ENCODE data around the gene VILL. TPM values are rescaled to one million over a fixed set of nuclear protein-coding genes. Genes with fewer than 3 reads are reported as not detected.

VILL gene
- total RNA-seq = 8.0 and 8.3 TPM in 2 replicates

GRCh38 chr3:37990527-37990926 lies at the start of gene VILL:
Gene VILL (plus strand): TSS chr3:37990786. CDS start chr3:37993673, 2,887 bp downstream.

DNA sequence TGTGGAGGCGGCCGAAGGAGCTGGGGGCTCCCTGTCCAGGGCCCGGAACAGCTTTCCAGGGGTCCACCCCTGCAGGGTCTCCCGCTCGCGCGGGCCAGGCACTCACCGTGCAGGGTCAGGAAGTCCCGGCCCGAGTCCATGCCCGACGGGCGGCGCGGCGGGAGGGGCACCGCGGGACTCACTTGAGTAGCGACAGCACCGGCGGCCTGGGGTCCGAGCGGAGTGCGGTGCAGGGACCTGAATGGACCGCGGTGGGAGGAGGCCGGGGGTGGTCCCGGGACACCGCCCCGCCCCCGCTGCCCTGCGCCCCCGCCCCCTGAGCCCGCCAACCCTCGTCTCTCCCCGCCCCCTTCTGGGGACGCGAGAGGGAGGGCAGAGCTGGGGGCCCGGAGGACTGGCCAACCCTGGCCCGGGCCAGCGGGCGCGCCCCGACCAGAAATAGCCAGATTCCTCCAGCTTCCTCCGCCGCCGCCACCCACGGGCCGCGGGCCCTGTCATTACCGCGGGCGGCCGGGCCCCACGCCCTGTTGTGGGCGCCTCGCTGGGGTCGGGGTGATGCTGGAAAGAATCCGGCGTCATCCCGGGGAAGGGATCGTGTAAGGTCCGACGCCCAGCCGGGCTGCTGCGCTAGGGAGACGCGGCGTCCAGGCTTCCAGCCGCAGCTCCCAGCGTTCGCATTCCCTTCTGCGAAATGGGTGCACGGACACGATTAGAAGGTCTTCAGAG lies 39.0 kb downstream of the VILL start, which contains the start of gene PLCD1:
PLCD1 (minus strand) TSS at position 243 of the 726 bp plus-strand sequence; CDS start at position 140, 103 bp downstream.

DNA sequence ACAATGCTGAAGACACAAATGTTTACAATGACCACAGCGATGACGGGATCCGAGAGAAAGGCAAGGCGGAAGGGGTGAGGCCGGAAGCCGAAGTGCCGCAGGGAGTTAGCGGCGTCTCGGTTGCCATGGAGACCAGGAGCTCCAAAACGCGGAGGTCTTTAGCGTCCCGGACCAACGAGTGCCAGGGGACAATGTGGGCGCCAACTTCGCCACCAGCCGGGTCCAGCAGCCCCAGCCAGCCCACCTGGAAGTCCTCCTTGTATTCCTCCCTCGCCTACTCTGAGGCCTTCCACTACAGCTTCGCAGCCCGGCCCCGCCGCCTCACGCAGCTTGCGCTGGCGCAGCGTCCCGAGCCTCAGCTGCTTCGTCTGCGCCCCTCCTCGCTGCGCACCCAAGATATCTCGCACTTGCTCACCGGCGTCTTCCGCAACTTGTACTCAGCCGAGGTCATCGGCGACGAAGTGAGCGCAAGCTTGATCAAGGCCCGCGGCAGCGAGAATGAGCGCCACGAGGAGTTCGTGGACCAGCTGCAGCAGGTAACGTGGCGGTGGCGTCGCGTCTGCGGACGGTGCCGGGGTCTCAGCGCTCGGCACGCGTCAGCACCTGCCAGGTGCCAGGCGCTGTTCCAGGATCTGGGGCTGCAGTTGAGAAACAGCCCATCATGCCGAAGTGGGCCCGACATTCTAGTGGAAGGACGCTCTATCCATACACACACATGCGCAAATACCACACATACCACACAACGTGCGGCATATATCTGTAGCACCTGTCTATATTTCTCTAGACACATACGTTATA lies 48.7 kb downstream of the VILL start, which contains the start of gene DLEC1:
DLEC1 (plus strand) TSS at position 108 of the 798 bp plus-strand sequence; CDS start at position 126, 18 bp downstream.

Other genes starting within 250 kb of the VILL start
- 31.4 and 38.3 TPM in 2 replicates for gene CTDSPL, start 128.9 kb upstream of the VILL start, total RNA-seq
- 39.1 and 70.3 TPM in 2 replicates for gene PLCD1, start 38.9 kb downstream of the VILL start, total RNA-seq
- under 0.01 TPM in 1 of 2 replicates, not detected in the other for gene DLEC1, start 48.4 kb downstream of the VILL start, total RNA-seq
- gene ACAA1, start 146.3 kb downstream of the VILL start, total RNA-seq = 32.9 and 38.8 TPM in 2 replicates
- gene MYD88, start 147.9 kb downstream of the VILL start, total RNA-seq = 14.9 and 19.1 TPM in 2 replicates
- 31.1 and 34.3 TPM in 2 replicates for gene OXSR1, start 174.8 kb downstream of the VILL start, total RNA-seq